PFSK-1 (cell line): ENCODE measurements around the gene GTPBP3.

ENCODE experiments used
- FOXP2 ChIP-seq: optimal IDR thresholded peaks from 2 replicates; pipeline ENCODE3; 2011; ENCODE audit warnings: borderline replicate concordance, control low read depth, inconsistent platforms; ENCODE audit not compliant: insufficient read depth; ENCODE audit errors: extremely low read length, extremely low read depth
- POLR2AphosphoS5 ChIP-seq: IDR thresholded peaks from 2 replicates; pipeline ENCODE4 v1.6.1; 2012; ENCODE audit warnings: low read depth, mild to moderate bottlenecking, control low read depth, low read length, moderate library complexity
- SIN3A ChIP-seq: IDR thresholded peaks from 2 replicates; pipeline ENCODE4 v1.6.1; 2012; ENCODE audit warnings: mild to moderate bottlenecking, low read length, moderate library complexity, borderline replicate concordance; ENCODE audit not compliant: insufficient read depth
- TAF1 ChIP-seq: IDR thresholded peaks from 2 replicates; pipeline ENCODE4 v1.6.1; 2012; ENCODE audit warnings: low read length, control low read depth, borderline replicate concordance; ENCODE audit not compliant: insufficient read depth
- TF ChIP-seq, protein P1 (sequence below), 2 experiments: IDR thresholded peaks; 2 replicates each; pipeline versions ENCODE4 v1.6.1 to v1.8.0; 2011 to 2012; ENCODE audit warnings: low read depth in 2 of 2, low read length in 2 of 2, control low read depth in 1 of 2, inconsistent platforms in 1 of 2, mild to moderate bottlenecking in 1 of 2, moderate library complexity in 1 of 2; ENCODE audit not compliant: insufficient read depth in 1 of 2

The GTPBP3 gene

DNA sequence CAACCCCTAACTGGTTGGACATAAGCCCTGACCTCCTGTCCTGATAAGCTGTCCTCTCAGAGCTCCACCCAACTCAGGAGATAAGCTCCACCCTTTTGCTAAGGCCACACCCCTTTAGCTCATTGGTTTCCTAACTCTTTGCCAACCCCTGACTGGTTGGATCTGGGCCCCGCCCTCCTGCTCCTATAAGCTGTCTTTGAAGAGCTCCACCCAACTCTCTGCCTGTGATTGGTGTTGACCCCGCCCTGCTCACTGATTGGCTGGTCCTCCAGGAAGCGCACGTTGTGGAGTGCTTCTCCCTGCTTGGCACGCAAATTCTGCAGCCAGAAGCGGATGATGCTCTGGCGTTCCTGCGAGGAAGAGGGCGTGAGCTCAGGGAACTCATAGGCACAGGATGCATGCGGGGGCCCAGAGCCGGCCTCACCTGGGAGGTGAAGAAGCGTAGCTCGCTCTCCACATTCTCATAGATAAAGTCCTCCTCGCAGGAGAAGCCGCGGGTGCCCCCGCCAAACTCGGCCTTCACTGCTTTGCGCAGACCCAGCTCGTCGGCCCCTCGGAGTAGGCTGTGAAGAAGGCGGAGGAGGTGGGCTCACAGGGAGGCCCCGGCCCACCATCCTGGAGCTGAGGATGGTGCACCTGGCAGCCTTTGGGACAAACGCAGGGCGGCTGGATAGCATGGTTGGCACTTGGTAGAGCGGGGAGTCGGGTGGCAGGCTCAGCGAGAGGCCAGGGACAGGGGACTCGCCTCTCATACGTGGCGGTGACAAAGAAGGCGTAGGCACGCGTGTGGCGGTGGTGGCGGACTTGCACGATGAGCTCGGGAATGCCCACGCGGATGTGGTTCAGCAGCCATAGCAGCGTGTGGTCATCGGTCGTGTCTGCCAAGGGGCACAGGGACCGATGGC lies 4.4 kb upstream of the GTPBP3 start:
- TF ChIP-seq TAF1 (no peak), FOXP2 (no peak), POLR2AphosphoS5 (no peak), SIN3A (no peak)
- TF ChIP-seq, protein P1, sequence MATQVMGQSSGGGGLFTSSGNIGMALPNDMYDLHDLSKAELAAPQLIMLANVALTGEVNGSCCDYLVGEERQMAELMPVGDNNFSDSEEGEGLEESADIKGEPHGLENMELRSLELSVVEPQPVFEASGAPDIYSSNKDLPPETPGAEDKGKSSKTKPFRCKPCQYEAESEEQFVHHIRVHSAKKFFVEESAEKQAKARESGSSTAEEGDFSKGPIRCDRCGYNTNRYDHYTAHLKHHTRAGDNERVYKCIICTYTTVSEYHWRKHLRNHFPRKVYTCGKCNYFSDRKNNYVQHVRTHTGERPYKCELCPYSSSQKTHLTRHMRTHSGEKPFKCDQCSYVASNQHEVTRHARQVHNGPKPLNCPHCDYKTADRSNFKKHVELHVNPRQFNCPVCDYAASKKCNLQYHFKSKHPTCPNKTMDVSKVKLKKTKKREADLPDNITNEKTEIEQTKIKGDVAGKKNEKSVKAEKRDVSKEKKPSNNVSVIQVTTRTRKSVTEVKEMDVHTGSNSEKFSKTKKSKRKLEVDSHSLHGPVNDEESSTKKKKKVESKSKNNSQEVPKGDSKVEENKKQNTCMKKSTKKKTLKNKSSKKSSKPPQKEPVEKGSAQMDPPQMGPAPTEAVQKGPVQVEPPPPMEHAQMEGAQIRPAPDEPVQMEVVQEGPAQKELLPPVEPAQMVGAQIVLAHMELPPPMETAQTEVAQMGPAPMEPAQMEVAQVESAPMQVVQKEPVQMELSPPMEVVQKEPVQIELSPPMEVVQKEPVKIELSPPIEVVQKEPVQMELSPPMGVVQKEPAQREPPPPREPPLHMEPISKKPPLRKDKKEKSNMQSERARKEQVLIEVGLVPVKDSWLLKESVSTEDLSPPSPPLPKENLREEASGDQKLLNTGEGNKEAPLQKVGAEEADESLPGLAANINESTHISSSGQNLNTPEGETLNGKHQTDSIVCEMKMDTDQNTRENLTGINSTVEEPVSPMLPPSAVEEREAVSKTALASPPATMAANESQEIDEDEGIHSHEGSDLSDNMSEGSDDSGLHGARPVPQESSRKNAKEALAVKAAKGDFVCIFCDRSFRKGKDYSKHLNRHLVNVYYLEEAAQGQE (IDR thresholded peaks at IDR 0.05; ENCODE audit: insufficient read depth in 1 of 2, low read depth in 2 of 2, low read length in 2 of 2) = no peak

- TF ChIP-seq POLR2AphosphoS5 (no peak), TAF1 (no peak), FOXP2 (no peak), SIN3A (no peak)
- TF ChIP-seq, protein P1 (IDR thresholded peaks at IDR 0.05; ENCODE audit: insufficient read depth in 1 of 2, low read depth in 2 of 2, low read length in 2 of 2) = no peak
Observed at GRCh38 chr19:17333611-17334413, 3.5 kb upstream of the GTPBP3 start.

DNA sequence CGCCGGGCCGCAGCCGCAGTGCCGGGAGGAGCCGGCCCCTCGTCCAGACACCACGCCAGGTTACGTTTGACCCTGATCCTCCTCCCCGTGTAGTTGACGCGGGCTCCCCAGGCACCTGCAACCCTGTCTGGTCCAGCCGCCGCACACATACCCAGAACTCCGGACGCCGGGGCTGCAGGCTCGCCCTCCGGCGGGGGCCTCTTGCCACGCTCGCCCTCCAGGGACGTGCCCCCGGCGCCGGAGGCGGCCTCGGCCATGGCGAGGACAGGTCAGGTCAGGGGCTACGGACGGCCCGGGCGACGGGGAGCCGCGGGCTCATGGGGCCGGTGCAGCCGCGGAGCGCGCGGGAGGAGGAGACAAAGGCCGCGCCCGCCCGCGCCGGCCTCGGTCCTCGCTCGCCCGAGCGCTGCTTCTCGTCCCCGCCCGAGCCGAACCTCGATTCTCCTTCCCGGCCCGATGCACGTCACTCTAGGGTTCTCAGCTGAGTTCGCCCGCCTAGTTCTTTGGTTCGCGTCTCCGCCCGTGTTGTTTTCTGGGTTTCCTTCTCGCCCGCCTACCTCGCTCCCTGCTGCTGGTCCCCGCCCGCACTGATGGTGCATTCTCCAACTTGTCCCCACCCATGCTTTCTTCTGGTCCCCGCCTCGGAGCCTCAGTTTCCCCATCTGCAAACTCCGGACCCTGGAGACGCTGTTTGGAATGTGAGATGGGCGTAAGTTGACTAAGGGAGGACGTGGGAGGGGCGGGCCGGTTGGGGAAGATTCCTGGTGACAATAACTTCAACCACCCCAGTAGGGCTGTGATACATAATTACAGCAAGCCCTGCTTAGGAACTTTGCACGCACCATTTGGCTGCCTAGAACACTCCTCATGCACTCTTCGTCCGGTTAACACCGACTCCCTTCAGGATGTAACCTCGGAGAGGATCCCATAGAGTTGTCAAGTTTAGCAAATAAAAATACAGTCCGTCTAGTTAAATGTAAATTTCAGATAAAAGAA lies 2.6 kb upstream of the GTPBP3 start, which contains the start of gene ANO8:
TSS of gene ANO8 (minus strand) at position 442 of the 996 bp plus-strand sequence. CDS start at position 257, 185 bp downstream.
- TF ChIP-seq FOXP2 (peak; percentile 91), POLR2AphosphoS5 (no peak), TAF1 (no peak), SIN3A (peak; percentile 87; the same call in 1 of the 2 replicates)
- TF ChIP-seq, protein P1 (IDR thresholded peaks at IDR 0.05; ENCODE audit: insufficient read depth in 1 of 2, low read depth in 2 of 2, low read length in 2 of 2) = peak in 1 of 2 experiments; percentile 59; a peak in 1 of 4 replicates

DNA sequence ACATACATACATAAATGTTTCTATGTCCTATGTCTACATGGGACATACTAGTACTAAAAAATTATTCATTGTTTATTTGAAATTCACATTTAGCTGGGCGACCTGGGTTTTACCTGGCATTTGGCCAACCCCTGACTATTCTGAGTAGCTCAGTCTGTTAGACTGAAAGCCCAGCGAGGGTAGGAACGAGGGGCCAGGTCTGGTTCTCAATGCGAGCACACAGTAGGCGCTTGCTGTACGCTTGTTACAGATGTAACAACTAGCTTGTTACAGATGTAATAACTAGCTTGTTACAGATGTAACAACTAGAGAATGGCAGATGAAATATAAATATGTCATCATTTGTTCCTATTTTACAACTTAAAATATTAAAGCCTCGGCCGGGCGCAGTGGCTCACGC lies 1.8 kb upstream of the GTPBP3 start:
- TF ChIP-seq FOXP2 = no peak
- no peak for TF ChIP-seq TAF1
- TF ChIP-seq, protein P1 (IDR thresholded peaks at IDR 0.05; ENCODE audit: insufficient read depth in 1 of 2, low read depth in 2 of 2, low read length in 2 of 2) = no peak
- no peak for TF ChIP-seq SIN3A
- TF ChIP-seq POLR2AphosphoS5 = no peak
